ENCODE measurements around the gene KANSL1. TPM values are rescaled to one million over a fixed set of nuclear protein-coding genes. Genes with fewer than 3 reads are reported as not detected.

Gene KANSL1
- total RNA-seq, 1 donor: 216 TPM

DNA sequence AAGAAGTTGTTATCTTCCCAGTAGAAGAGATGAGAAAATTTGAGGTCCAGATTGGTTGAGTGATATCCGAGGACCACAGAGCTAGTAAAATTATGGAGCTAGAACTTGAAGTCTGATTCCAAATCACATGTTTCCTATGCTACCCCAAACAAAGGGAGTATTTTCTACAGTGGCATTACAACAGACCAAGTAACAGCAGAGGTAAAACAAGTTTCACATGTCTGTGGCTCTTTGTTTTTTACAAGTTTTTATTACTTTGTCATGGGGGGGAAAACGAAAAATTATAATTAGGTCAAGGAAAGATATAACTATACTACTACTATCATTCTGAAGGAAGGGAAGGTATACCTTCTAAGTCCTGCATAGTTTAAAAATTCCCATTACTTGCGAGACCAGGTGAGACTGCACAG, 49.4 kb downstream of the KANSL1 start:
- H3K27me3 ChIP-seq (ENCODE audit: insufficient read depth, low read length): no peaks in the 10 kb centered on the region
- no peak overlapping the region for H3K4me3 ChIP-seq (ENCODE audit: low read length)
- peaks cover 65% of the 10 kb centered on the region for H3K4me1 ChIP-seq (ENCODE audit: insufficient read depth, low read length)
- no peaks in the 10 kb centered on the region for H3K9me3 ChIP-seq (ENCODE audit: low read depth, low read length)

GRCh38 chr17:46141645-46142044, 51.6 kb downstream of the KANSL1 start:
- H3K4me1 ChIP-seq (ENCODE audit: insufficient read depth, low read length): peaks cover 52% of the 10 kb centered on the region
- no peaks in the 10 kb centered on the region for H3K9me3 ChIP-seq (ENCODE audit: low read depth, low read length)
- no peak overlapping the region for H3K4me3 ChIP-seq (ENCODE audit: low read length)

GRCh38 chr17:46140645-46141197, 52.5 kb downstream of the KANSL1 start:
- no peaks in the 10 kb centered on the region for H3K9me3 ChIP-seq (ENCODE audit: low read depth, low read length)
- H3K4me3 ChIP-seq (ENCODE audit: low read length): no peak overlapping the region
- peaks cover 48% of the 10 kb centered on the region for H3K4me1 ChIP-seq (ENCODE audit: insufficient read depth, low read length)
- H3K27me3 ChIP-seq (ENCODE audit: insufficient read depth, low read length): no peaks in the 10 kb centered on the region

More at GRCh38 chr17:46141645-46142044, 51.6 kb downstream of the KANSL1 start:
- H3K27me3 ChIP-seq (ENCODE audit: insufficient read depth, low read length): no peaks in the 10 kb centered on the region

DNA sequence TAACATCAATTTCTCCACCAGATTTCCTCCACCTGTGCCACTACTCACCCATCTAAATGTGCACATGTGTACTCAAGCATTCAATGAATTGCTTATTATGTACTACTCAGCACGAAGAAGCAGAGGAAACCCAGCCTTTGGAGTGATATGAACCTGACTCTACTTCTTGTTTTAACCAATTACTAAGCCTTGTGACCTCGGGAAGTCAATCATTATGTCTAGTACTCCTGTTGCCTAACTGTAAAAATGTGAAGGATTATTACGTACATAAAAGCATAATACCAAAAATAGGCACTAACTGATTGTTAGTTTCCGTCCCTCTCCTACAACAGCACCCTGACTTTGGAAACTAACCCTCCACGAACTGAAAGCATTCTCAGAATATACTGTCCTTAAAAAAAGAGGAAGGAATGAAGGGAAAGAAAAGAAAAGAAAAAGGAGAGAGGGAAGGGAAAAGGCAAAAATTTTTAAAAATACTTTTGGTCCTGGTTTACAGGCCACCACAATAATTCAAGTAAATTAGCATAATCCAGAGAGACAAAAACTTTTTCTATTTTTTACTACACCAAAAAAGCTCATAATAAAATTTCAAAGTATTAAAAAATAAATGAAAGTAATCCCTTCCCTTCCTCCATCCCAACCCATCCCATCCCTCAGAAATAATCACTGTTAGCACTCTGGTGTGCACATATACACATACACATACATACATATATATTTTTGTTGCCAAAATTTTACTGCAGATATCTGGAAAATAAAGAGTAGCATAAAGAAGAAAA, 53.6 kb downstream of the KANSL1 start:
- H3K4me3 ChIP-seq (ENCODE audit: low read length): no peak overlapping the region
- H3K4me1 ChIP-seq (ENCODE audit: insufficient read depth, low read length): peaks cover 50% of the 10 kb centered on the region
- no peaks in the 10 kb centered on the region for H3K9me3 ChIP-seq (ENCODE audit: low read depth, low read length)
- H3K27me3 ChIP-seq (ENCODE audit: insufficient read depth, low read length): no peaks in the 10 kb centered on the region

DNA sequence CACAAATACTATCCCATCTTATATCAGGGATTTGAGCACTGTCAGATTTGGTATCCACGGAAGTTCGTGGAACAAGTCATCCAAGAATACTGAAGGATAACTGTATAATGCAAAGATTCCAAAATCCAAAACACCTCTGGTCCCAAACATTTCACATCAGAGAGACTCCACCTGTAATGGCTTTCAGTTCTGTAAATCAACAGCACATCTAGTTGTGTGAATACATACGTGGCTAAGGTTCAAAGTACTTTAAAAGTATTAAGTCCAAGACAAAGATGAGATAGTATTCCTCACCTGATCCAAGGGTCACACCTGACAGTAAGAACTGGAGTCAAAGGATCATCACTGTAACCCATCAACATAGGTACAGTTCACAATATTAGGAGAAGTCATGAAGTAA, 54.8 kb downstream of the KANSL1 start:
- H3K27me3 ChIP-seq (ENCODE audit: insufficient read depth, low read length): no peaks in the 10 kb centered on the region
- H3K9me3 ChIP-seq (ENCODE audit: low read depth, low read length): no peaks in the 10 kb centered on the region
- H3K4me1 ChIP-seq (ENCODE audit: insufficient read depth, low read length): peaks cover 45% of the 10 kb centered on the region
- no peak overlapping the region for H3K4me3 ChIP-seq (ENCODE audit: low read length)

DNA sequence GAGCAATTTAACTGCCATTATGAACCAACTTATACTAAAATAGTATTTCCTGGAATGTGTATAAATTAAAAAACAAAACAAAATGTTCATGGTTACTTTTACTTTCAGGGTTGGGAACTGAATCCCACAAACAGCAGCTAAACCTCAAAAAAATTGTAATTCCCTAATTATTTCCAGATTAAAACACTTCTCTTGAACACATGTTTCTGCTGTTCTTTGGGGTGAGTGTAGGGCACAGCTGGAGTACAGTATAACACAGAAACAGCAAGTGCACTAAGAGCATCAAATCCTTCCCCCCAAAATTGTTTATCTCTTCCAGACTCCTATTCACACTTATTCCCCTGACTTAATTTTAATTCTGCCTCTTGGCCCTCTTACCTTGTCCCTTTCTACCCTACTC, 56.4 kb downstream of the KANSL1 start:
- Histone ChIP-seq H3K4me3 (ENCODE audit: low read length) (no peak overlapping the region), H3K4me1 (ENCODE audit: insufficient read depth, low read length) (peaks cover 34% of the 10 kb centered on the region), H3K9me3 (ENCODE audit: low read depth, low read length) (no peaks in the 10 kb centered on the region), H3K27me3 (ENCODE audit: insufficient read depth, low read length) (no peaks in the 10 kb centered on the region)

DNA sequence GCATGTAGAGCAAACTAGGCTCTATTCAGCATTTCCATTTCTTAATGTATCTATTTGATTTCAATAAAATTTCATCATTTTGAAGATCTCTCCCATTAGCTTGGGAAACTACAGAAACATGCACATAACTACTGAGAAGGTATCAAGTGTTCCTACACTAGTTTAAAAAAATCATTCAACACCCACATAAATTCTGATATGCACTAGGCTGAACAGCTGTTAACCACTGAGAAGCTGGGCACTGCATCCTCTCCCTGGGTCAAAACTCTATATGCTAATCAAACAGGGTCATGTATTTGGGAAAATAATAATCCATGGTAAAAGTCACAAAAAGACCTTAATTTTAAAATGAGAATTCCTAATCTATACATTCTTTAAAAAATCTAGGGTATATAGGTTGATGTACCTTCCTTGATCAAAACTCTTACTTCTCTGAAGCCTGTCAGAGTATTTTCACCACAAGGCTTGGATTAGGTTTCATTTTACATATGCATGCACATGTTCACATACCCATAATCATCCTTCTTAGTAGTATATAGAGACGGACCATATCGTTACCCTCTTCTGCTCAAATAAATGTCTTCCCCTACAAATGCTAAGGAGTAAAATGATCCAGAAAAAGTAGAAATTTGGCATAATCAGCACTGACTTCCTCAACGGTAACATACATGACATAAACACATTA, 57.2 kb downstream of the KANSL1 start:
- Histone ChIP-seq H3K27me3 (ENCODE audit: insufficient read depth, low read length) (no peaks in the 10 kb centered on the region), H3K4me1 (ENCODE audit: insufficient read depth, low read length) (peaks cover 26% of the 10 kb centered on the region), H3K4me3 (ENCODE audit: low read length) (no peak overlapping the region), H3K9me3 (ENCODE audit: low read depth, low read length) (no peaks in the 10 kb centered on the region)

- H3K27me3 ChIP-seq (ENCODE audit: insufficient read depth, low read length): no peaks in the 10 kb centered on the region
- H3K4me1 ChIP-seq (ENCODE audit: insufficient read depth, low read length): peaks cover 26% of the 10 kb centered on the region
- H3K4me3 ChIP-seq (ENCODE audit: low read length): no peak overlapping the region
- H3K9me3 ChIP-seq (ENCODE audit: low read depth, low read length): no peaks in the 10 kb centered on the region
Observed at GRCh38 chr17:46135126-46135812, 58.0 kb downstream of the KANSL1 start.

GRCh38 chr17:46129302-46129701, 63.9 kb downstream of the KANSL1 start:
- H3K27me3 ChIP-seq (ENCODE audit: insufficient read depth, low read length): no peaks in the 10 kb centered on the region
- no peak overlapping the region for H3K4me3 ChIP-seq (ENCODE audit: low read length)
- H3K9me3 ChIP-seq (ENCODE audit: low read depth, low read length): no peaks in the 10 kb centered on the region
- H3K4me1 ChIP-seq (ENCODE audit: insufficient read depth, low read length): peaks cover 15% of the 10 kb centered on the region

DNA sequence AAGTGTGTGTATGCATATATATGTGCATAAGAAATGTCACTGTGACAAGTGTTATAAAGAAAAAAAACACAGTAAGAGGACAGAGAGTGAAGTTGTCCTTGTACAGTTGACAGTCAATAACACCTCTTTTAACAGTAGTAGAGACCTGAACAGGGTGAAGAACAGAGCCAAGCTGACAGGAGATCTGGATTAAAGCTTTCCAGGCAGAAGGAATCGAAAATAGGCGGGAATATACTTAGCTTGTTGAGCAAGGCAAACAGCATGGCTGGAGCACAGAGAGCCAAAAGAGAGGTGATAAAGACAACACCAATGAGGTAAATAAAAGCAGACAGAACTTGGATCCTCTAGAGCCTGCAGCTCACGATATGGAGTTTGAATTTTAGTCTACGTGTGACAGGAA, 64.8 kb downstream of the KANSL1 start:
- no peaks in the 10 kb centered on the region for H3K27me3 ChIP-seq (ENCODE audit: insufficient read depth, low read length)
- H3K4me3 ChIP-seq (ENCODE audit: low read length): no peak overlapping the region
- H3K4me1 ChIP-seq (ENCODE audit: insufficient read depth, low read length): peaks cover 23% of the 10 kb centered on the region
- no peaks in the 10 kb centered on the region for H3K9me3 ChIP-seq (ENCODE audit: low read depth, low read length)

DNA sequence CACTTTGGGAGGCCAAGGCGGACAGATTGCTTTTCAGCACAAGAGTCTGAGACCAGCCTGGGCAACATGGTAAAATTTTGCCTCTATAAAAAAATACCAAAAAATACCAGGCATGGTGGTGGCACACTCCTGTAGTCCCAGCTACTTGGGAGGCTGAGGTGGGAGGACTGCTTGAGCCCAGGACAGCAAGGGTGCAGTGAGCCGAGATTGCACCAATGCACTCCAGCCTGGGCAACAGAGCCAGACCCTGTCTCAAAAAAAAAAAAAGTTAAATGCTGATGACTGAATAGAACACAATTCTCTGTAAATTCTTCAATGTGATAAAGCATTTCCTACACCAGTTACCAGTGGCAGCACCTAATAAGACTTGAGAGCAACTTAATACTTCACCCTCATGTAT, 65.7 kb downstream of the KANSL1 start:
- Histone ChIP-seq H3K9me3 (ENCODE audit: low read depth, low read length) (no peaks in the 10 kb centered on the region), H3K27me3 (ENCODE audit: insufficient read depth, low read length) (no peaks in the 10 kb centered on the region), H3K4me1 (ENCODE audit: insufficient read depth, low read length) (peaks cover 33% of the 10 kb centered on the region), H3K4me3 (ENCODE audit: low read length) (no peak overlapping the region)

GRCh38 chr17:46126840-46127239, 66.4 kb downstream of the KANSL1 start:
- Histone ChIP-seq H3K9me3 (ENCODE audit: low read depth, low read length) (no peaks in the 10 kb centered on the region), H3K4me1 (ENCODE audit: insufficient read depth, low read length) (peaks cover 40% of the 10 kb centered on the region), H3K4me3 (ENCODE audit: low read length) (no peak overlapping the region), H3K27me3 (ENCODE audit: insufficient read depth, low read length) (no peaks in the 10 kb centered on the region)

DNA sequence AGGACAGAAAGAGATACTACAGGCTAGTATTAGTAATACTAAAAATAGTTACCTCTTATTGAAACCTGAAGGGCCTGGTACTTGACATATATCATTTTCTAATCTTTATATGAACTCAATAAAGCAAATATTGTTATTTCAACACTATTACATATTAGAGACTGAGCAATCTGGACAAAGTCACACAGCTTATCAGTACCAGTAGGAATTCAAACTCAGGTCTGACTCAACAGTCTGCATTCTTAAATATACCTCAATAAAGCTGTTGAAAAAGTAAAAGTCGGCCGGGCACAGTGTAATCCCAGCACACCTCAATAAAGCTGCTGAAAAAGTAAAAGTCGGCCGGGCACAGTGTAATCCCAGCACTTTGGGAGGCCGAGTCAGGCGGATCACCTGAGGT, 67.4 kb downstream of the KANSL1 start:
- H3K4me1 ChIP-seq (ENCODE audit: insufficient read depth, low read length): peaks cover 48% of the 10 kb centered on the region
- H3K27me3 ChIP-seq (ENCODE audit: insufficient read depth, low read length): no peaks in the 10 kb centered on the region
- H3K4me3 ChIP-seq (ENCODE audit: low read length): no peak overlapping the region
- no peaks in the 10 kb centered on the region for H3K9me3 ChIP-seq (ENCODE audit: low read depth, low read length)

GRCh38 chr17:46124695-46125592, 68.3 kb downstream of the KANSL1 start:
- peaks cover 50% of the 10 kb centered on the region for H3K4me1 ChIP-seq (ENCODE audit: insufficient read depth, low read length)
- H3K4me3 ChIP-seq (ENCODE audit: low read length): no peak overlapping the region
- no peaks in the 10 kb centered on the region for H3K9me3 ChIP-seq (ENCODE audit: low read depth, low read length)
- H3K27me3 ChIP-seq (ENCODE audit: insufficient read depth, low read length): no peaks in the 10 kb centered on the region

Data from mononuclear cell (primary cell).